ENCODE measurements around the gene PTPRK.

PTPRK gene

GRCh38 chr6:128395596-128395995, 124.8 kb downstream of the PTPRK start:
- DNase-seq (ENCODE audit: extremely low read depth, low read depth): no peak
- no peak for TF ChIP-seq CTCF (IDR thresholded peaks at IDR 0.05; ENCODE audit: low read depth, low read length)

- no peak for TF ChIP-seq CTCF (IDR thresholded peaks at IDR 0.05; ENCODE audit: low read depth, low read length)
- DNase-seq (ENCODE audit: extremely low read depth, low read depth): no peak
Observed at GRCh38 chr6:128395188-128395587, 125.2 kb downstream of the PTPRK start.

- TF ChIP-seq CTCF (IDR thresholded peaks at IDR 0.05; ENCODE audit: low read depth, low read length): no peak
- no peak for DNase-seq (ENCODE audit: extremely low read depth, low read depth)
Observed at GRCh38 chr6:128394167-128394566, 126.2 kb downstream of the PTPRK start.

- TF ChIP-seq CTCF (IDR thresholded peaks at IDR 0.05; ENCODE audit: low read depth, low read length): no peak
- no peak for DNase-seq (ENCODE audit: extremely low read depth, low read depth)
Observed at GRCh38 chr6:128389820-128390534, 130.4 kb downstream of the PTPRK start.

- no peak for TF ChIP-seq CTCF (IDR thresholded peaks at IDR 0.05; ENCODE audit: low read depth, low read length)
- no peak for DNase-seq (ENCODE audit: extremely low read depth, low read depth)
Observed at GRCh38 chr6:128388380-128388779, 132.0 kb downstream of the PTPRK start.

- DNase-seq (ENCODE audit: extremely low read depth, low read depth): no peak
- TF ChIP-seq CTCF (IDR thresholded peaks at IDR 0.05; ENCODE audit: low read depth, low read length): no peak
Observed at GRCh38 chr6:128380891-128381290, 139.5 kb downstream of the PTPRK start.

- no peak for DNase-seq (ENCODE audit: extremely low read depth, low read depth)
- no peak for TF ChIP-seq CTCF (IDR thresholded peaks at IDR 0.05; ENCODE audit: low read depth, low read length)
Observed at GRCh38 chr6:128379577-128379976, 140.8 kb downstream of the PTPRK start.

Measured in AG09319 (cell line).